ENCODE results near the gene IP6K3.

Gene IP6K3

DNA sequence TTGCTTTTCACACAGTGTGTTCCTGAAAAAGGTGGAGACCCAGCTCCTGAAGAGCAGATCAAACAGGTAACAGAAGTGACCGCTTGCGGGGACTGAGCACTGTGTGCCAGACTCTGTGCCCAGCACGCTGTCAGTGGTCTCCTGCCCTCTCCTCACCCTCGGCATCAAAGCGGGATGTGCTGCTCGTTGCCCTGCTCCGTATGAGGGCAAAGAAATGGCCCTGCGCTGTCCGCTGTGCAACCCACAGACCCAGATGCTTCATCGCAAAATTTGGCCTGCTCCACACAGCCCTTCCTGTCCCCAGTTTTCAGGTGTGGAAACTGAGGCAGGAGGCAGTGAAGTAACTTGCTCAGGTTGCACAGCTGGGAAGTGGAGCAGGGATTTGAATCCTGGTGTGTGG lies 48.9 kb downstream of the IP6K3 start:
- H3K36me3 ChIP-seq (replicated peaks; ENCODE audit: low read depth, low read length): peaks cover 19% of the 10 kb centered on the region
- no peak overlapping the region for H3K4me3 ChIP-seq (ENCODE audit: low read length)

DNA sequence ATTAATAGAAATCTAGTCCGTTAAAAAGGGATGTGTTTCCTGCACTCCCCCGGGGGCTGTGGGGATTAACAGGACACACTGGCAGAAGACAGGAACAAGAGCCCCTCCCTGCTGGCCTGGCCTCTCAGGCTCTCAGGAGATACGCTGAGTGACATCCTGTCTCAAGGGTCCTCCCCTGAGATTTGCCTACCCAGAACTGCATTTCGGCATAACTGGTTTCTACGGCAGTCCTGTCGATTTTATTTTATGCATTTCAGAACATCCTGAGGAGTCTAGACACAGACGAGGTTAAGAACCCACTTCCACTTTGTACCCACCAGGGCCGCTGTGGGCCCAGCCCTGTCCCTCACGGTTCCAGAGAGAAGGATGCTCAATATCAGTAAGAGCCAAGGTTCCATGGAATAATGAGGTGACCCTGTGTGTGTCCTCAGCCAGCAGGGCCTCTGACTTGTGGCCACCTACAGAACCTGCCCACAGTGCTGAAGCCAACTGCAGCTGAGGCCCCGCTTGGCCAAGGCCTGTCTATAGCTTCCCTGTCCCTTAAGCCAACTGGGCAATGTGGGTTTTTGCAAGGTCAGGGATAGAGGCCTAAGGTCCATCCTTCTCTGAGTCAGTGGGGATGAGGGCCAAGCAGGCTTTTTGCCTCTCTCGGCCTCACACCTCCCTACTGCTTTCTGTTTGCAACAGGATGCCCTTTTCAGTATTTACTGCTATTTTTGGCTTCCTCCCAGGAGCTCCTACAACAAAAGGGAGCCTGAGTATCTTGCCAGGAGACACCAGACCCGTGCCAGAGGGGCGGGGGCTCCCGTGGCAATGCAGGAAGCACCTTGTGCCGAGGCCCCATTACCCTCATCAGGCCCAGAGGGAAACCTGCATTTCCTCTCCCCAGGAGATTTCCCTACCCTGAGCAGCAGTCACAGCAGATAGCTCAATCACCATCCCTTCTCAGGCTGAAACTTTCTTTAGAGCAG lies 49.9 kb downstream of the IP6K3 start:
- Histone ChIP-seq H3K4me3 (ENCODE audit: low read length) (no peak overlapping the region), H3K36me3 (replicated peaks; ENCODE audit: low read depth, low read length) (peaks cover 19% of the 10 kb centered on the region), H3K9ac (ENCODE audit: low read length) (no peak overlapping the region), H3K4me2 (ENCODE audit: low read length) (no peak overlapping the region), H3K79me2 (ENCODE audit: low read length) (no peaks in the 10 kb centered on the region), H4K20me1 (ENCODE audit: insufficient read depth, low read length) (no peaks in the 10 kb centered on the region), H3K4me1 (ENCODE audit: low read length) (peaks cover 4% of the 10 kb centered on the region), H3K27ac (ENCODE audit: low read length) (no peak overlapping the region), H3K27me3 (ENCODE audit: low read depth, low read length) (no peaks in the 10 kb centered on the region), H3K9me3 (ENCODE audit: insufficient read depth, low read length) (no peaks in the 10 kb centered on the region), H2AFZ (ENCODE audit: low read depth, low read length) (no peak overlapping the region)
- no peak for TF ChIP-seq EZH2phosphoT487 (IDR thresholded peaks at IDR 0.05; ENCODE audit: low read depth)
- TF ChIP-seq, protein P1, sequence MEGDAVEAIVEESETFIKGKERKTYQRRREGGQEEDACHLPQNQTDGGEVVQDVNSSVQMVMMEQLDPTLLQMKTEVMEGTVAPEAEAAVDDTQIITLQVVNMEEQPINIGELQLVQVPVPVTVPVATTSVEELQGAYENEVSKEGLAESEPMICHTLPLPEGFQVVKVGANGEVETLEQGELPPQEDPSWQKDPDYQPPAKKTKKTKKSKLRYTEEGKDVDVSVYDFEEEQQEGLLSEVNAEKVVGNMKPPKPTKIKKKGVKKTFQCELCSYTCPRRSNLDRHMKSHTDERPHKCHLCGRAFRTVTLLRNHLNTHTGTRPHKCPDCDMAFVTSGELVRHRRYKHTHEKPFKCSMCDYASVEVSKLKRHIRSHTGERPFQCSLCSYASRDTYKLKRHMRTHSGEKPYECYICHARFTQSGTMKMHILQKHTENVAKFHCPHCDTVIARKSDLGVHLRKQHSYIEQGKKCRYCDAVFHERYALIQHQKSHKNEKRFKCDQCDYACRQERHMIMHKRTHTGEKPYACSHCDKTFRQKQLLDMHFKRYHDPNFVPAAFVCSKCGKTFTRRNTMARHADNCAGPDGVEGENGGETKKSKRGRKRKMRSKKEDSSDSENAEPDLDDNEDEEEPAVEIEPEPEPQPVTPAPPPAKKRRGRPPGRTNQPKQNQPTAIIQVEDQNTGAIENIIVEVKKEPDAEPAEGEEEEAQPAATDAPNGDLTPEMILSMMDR (IDR thresholded peaks at IDR 0.05; ENCODE audit: low read depth, low read length): no peak

More for the DNA sequence above, 48.9 kb downstream of the IP6K3 start:
- no peak for TF ChIP-seq EZH2phosphoT487 (IDR thresholded peaks at IDR 0.05; ENCODE audit: low read depth)
- TF ChIP-seq, protein P1 (IDR thresholded peaks at IDR 0.05; ENCODE audit: low read depth, low read length): no peak
- Histone ChIP-seq H2AFZ (ENCODE audit: low read depth, low read length) (no peak overlapping the region), H3K9me3 (ENCODE audit: insufficient read depth, low read length) (no peaks in the 10 kb centered on the region), H3K9ac (ENCODE audit: low read length) (no peak overlapping the region), H3K4me1 (ENCODE audit: low read length) (peaks cover 4% of the 10 kb centered on the region), H3K27ac (ENCODE audit: low read length) (no peak overlapping the region), H3K79me2 (ENCODE audit: low read length) (no peaks in the 10 kb centered on the region), H3K4me2 (ENCODE audit: low read length) (no peak overlapping the region), H3K27me3 (ENCODE audit: low read depth, low read length) (no peaks in the 10 kb centered on the region), H4K20me1 (ENCODE audit: insufficient read depth, low read length) (no peaks in the 10 kb centered on the region)

DNA sequence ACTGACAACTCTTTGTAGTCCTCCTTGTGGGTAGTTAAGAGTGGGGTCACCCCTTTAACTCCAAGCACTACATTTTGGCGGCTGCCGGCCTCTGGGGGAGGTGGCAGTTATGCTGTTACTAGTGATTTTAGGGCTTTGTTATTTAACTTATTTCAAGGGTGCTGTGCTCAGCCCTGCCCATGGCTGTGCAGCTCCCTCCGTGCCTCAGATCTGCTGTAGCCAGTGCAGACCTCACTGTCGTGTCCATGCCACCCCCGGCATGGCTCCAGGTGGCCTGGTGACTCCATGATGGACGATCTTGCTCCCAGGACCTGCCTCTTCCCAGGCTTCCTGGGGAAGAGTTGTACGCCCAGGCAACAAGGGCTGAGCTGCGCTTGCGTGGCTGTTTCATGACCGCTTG lies 50.6 kb downstream of the IP6K3 start:
- Histone ChIP-seq H3K9ac (ENCODE audit: low read length) (no peak overlapping the region), H3K36me3 (replicated peaks; ENCODE audit: low read depth, low read length) (peaks cover 19% of the 10 kb centered on the region), H2AFZ (ENCODE audit: low read depth, low read length) (no peak overlapping the region), H3K27ac (ENCODE audit: low read length) (no peak overlapping the region), H3K4me3 (ENCODE audit: low read length) (no peak overlapping the region), H3K9me3 (ENCODE audit: insufficient read depth, low read length) (no peaks in the 10 kb centered on the region), H4K20me1 (ENCODE audit: insufficient read depth, low read length) (no peaks in the 10 kb centered on the region), H3K4me2 (ENCODE audit: low read length) (no peak overlapping the region), H3K27me3 (ENCODE audit: low read depth, low read length) (no peaks in the 10 kb centered on the region), H3K4me1 (ENCODE audit: low read length) (peaks cover 4% of the 10 kb centered on the region), H3K79me2 (ENCODE audit: low read length) (no peaks in the 10 kb centered on the region)
- TF ChIP-seq, protein P1 (IDR thresholded peaks at IDR 0.05; ENCODE audit: low read depth, low read length): no peak
- TF ChIP-seq EZH2phosphoT487 (IDR thresholded peaks at IDR 0.05; ENCODE audit: low read depth): no peak

DNA sequence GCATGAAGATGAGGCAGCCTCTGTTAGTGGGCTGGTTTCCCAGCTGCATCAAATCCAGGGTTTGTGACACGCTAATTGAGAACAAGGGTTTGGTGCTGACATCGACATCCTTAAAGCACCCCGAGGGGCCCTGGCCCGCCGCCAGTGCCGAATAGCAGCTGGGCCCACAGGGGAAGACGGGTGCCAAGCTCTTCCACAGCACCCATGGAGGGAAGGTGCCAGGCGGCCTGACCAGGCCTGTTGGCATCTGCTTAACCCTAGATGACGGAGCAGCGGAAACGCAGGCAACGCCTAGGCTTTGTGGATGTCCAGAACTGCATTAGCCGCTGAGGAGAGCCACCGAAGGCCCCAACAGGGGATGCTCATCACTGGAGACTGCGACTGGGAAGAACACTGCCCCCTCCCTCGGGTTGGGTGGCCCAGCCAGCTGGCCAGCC lies 51.2 kb downstream of the IP6K3 start:
- Histone ChIP-seq H3K27ac (ENCODE audit: low read length) (no peak overlapping the region), H3K79me2 (ENCODE audit: low read length) (no peaks in the 10 kb centered on the region), H3K27me3 (ENCODE audit: low read depth, low read length) (no peaks in the 10 kb centered on the region), H2AFZ (ENCODE audit: low read depth, low read length) (no peak overlapping the region), H3K4me3 (ENCODE audit: low read length) (no peak overlapping the region), H3K4me1 (ENCODE audit: low read length) (peaks cover 4% of the 10 kb centered on the region), H3K36me3 (replicated peaks; ENCODE audit: low read depth, low read length) (peaks cover 19% of the 10 kb centered on the region), H3K9me3 (ENCODE audit: insufficient read depth, low read length) (no peaks in the 10 kb centered on the region), H4K20me1 (ENCODE audit: insufficient read depth, low read length) (no peaks in the 10 kb centered on the region), H3K9ac (ENCODE audit: low read length) (no peak overlapping the region), H3K4me2 (ENCODE audit: low read length) (no peak overlapping the region)
- TF ChIP-seq, protein P1 (IDR thresholded peaks at IDR 0.05; ENCODE audit: low read depth, low read length): no peak
- TF ChIP-seq EZH2phosphoT487 (IDR thresholded peaks at IDR 0.05; ENCODE audit: low read depth): no peak

Data from OCI-LY3 (cell line).